K562 (cell line): ENCODE results near the gene NIFK. TPM values are rescaled to one million over a fixed set of nuclear protein-coding genes. Genes with fewer than 3 reads are reported as not detected.

Source experiments
- ARNT ChIP-seq, 2 experiments: fragments of 450-650 bp; IDR thresholded peaks; 2 replicates each; pipeline ENCODE4 v1.6.1; 2016; ENCODE audit warnings: mild to moderate bottlenecking in 1 of 2
- MTA2 ChIP-seq: fragments of 450-650 bp; IDR thresholded peaks from 2 replicates; pipeline ENCODE4 v1.6.1; 2016; ENCODE audit warnings: low read depth
- MYNN ChIP-seq, 2 experiments: sonication (generic); formaldehyde crosslinking in 1 of 2; IDR thresholded peaks; 2 replicates each; pipeline versions ENCODE4 v1.5.0 to v1.6.1; 2016 to 2020; ENCODE audit warnings: antibody characterized with exemption in 1 of 2, missing genetic modification reagents in 1 of 2
- NKRF ChIP-seq: fragments of 450-650 bp; IDR thresholded peaks from 2 replicates; pipeline ENCODE4 v1.6.1; 2016; ENCODE audit warnings: borderline replicate concordance
- NR4A1 ChIP-seq, 2 experiments: fragments of 250-450 bp in 1 of 2; fragments of 450-650 bp in 1 of 2; sonication (Bioruptor Pico) in 1 of 2; IDR thresholded peaks; 2 replicates each; pipeline versions ENCODE4 v1.4.0 to v1.6.1; 2016 to 2020; ENCODE audit warnings: mild to moderate bottlenecking in 2 of 2, missing compliant biosample characterization in 1 of 2, missing genetic modification characterization in 1 of 2, moderate library complexity in 1 of 2
- RBBP5 ChIP-seq: fragments of 200-600 bp; sonication (generic); IDR thresholded peaks from 2 replicates; pipeline ENCODE4 v1.6.1; 2012; ENCODE audit warnings: borderline replicate concordance, mild to moderate bottlenecking, low read length, control low read depth, inconsistent platforms; ENCODE audit not compliant: insufficient read depth, poor library complexity, severe bottlenecking
- STAT6 ChIP-seq: sonication (generic); formaldehyde crosslinking; IDR thresholded peaks from 2 replicates; pipeline ENCODE4 v1.8.1; 2023; ENCODE audit warnings: mild to moderate bottlenecking, missing genetic modification reagents
- TCF7 ChIP-seq: sonication (generic); IDR thresholded peaks from 2 replicates; pipeline ENCODE4 v1.6.1; 2016; ENCODE audit warnings: antibody characterized with exemption, borderline replicate concordance
- ZBTB17 ChIP-seq: fragments of 450-650 bp; formaldehyde crosslinking; IDR thresholded peaks from 2 replicates; pipeline ENCODE4 v1.4.0; 2020; ENCODE audit warnings: mild to moderate bottlenecking
- ZNF717 ChIP-seq: fragments of 250-450 bp; sonication (Bioruptor Pico); IDR thresholded peaks from 2 replicates; pipeline ENCODE4 v1.5.0; 2021
- ZZZ3 ChIP-seq: fragments of 450-650 bp; IDR thresholded peaks from 2 replicates; pipeline ENCODE4 v1.6.1; 2016; ENCODE audit warnings: antibody characterized with exemption, mild to moderate bottlenecking, moderate library complexity
- polyA plus RNA-seq, 8 experiments: library from polyadenylated mRNA; depleted of rRNA in 4 of 8; stranded (reverse) in 5 of 8; unstranded in 3 of 8; fragments of >200 nt; fragmentation: Nextera tagmentation in 2 of 8; fragmentation: Illumina TruSeq in 1 of 8; extraction: Ambion mirVana in 2 of 8; extraction: Trizol in 1 of 8; gene quantifications; 2 replicates each; pipeline versions ENCODE4 v1.2.1 to v1.2.3, GENCODE V29; 2011 to 2014; ENCODE audit warnings: inconsistent platforms in 1 of 8, missing spikeins in 1 of 8
- total RNA-seq, 7 experiments: library from RNA; depleted of rRNA in 6 of 7; stranded (reverse); fragments of >200 nt in 6 of 7; fragmentation: Illumina TruSeq in 2 of 7; extraction: Trizol in 2 of 7; gene quantifications; 2 replicates each; pipeline versions ENCODE4 v1.2.1 to v1.2.3, GENCODE V29; 2011 to 2021; ENCODE audit warnings: low replicate concordance in 1 of 7
- TF ChIP-seq, protein P1 (sequence below), 2 experiments: fragments of 450-650 bp in 1 of 2; sonication (generic) in 1 of 2; formaldehyde crosslinking in 1 of 2; IDR thresholded peaks; 2 replicates each; pipeline versions ENCODE4 v1.7.1 to v1.9.0; 2016 to 2022; ENCODE audit warnings: inconsistent platforms in 1 of 2, mild to moderate bottlenecking in 1 of 2, missing genetic modification reagents in 1 of 2

Gene NIFK
- total and polyA plus RNA-seq, 9 of the 15 experiments (the other 6 are each of a cell fraction or from before 2014, with no cell fraction given) = 60.2 to 426 (median 183) TPM

DNA sequence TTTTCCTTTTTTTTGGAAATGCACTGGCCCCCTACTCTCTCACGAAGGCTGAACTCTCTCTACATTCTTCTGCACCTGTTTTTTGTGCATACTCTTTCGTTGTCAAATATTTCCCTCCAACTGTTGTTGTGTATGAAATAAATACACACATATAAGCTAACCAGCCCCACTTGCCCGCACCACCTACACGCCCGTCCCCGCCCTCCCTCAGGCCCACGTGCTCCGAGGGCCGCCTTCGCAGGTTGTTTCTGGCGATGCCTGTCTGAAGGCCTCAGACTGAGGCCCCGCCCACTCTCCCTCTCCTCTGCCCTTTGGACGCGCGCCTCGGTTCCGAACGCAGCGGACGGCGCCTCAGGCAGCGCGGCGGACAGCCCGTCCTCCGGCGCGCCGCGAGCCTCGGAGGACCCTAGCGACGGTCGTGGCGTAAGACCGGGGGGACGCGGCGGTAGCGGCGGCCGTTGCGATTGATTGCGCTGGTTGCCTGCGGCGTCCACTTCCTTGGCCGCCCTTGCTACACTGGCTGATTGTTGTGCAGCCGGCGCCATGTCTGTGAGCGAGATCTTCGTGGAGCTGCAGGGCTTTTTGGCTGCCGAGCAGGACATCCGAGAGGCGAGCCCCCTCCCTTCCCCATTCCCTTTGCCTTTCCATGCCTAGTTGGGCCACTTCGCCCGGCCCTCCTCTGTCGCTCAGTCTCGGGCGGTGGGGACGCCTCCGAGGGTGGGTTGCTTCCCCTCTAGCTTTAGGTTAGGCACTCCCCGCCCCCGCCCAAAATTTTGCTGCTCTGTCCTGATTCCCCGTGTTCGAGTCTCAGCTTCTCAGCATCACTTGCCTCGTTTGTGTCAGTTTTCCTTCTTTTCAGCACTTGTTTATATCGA, 18.8 kb upstream of the NIFK start, which contains the start of gene TSN (continued):
- TF ChIP-seq ARNT (IDR thresholded peaks at IDR 0.05) = no peak
- TF ChIP-seq, protein P1, sequence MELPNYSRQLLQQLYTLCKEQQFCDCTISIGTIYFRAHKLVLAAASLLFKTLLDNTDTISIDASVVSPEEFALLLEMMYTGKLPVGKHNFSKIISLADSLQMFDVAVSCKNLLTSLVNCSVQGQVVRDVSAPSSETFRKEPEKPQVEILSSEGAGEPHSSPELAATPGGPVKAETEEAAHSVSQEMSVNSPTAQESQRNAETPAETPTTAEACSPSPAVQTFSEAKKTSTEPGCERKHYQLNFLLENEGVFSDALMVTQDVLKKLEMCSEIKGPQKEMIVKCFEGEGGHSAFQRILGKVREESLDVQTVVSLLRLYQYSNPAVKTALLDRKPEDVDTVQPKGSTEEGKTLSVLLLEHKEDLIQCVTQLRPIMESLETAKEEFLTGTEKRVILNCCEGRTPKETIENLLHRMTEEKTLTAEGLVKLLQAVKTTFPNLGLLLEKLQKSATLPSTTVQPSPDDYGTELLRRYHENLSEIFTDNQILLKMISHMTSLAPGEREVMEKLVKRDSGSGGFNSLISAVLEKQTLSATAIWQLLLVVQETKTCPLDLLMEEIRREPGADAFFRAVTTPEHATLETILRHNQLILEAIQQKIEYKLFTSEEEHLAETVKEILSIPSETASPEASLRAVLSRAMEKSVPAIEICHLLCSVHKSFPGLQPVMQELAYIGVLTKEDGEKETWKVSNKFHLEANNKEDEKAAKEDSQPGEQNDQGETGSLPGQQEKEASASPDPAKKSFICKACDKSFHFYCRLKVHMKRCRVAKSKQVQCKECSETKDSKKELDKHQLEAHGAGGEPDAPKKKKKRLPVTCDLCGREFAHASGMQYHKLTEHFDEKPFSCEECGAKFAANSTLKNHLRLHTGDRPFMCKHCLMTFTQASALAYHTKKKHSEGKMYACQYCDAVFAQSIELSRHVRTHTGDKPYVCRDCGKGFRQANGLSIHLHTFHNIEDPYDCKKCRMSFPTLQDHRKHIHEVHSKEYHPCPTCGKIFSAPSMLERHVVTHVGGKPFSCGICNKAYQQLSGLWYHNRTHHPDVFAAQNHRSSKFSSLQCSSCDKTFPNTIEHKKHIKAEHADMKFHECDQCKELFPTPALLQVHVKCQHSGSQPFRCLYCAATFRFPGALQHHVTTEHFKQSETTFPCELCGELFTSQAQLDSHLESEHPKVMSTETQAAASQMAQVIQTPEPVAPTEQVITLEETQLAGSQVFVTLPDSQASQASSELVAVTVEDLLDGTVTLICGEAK (IDR thresholded peaks at IDR 0.05) = 0 out of 2 replicates have a peak, but pooled peaks have one; percentile 7
- TF ChIP-seq, protein P1 (CRISPR knock-in tag; IDR thresholded peaks at IDR 0.05) = no peak
- TF ChIP-seq ZBTB17 = 0 out of 2 replicates have a peak, but pooled peaks have one; percentile 49
- TF ChIP-seq RBBP5 = peak; percentile 100
- no peak for TF ChIP-seq TCF7
- TF ChIP-seq ZZZ3 = no peak
- TF ChIP-seq MYNN (IDR thresholded peaks at IDR 0.05) = no peak
- no peak for TF ChIP-seq MYNN (CRISPR knock-in tag; IDR thresholded peaks at IDR 0.05)
- TF ChIP-seq NR4A1 (CRISPR knock-in tag; IDR thresholded peaks at IDR 0.05) = no peak
- peak; percentile 71 for TF ChIP-seq NR4A1 (tag; IDR thresholded peaks at IDR 0.05)
- no peak for TF ChIP-seq ZNF717 (CRISPR knock-in tag)
- no peak for TF ChIP-seq MTA2
- TF ChIP-seq NKRF = peak; percentile 97
- TF ChIP-seq STAT6 (CRISPR knock-in tag) = no peak
